HepG2 (cell line): ENCODE data around the gene SNHG17. TPM values are rescaled to one million over a fixed set of nuclear protein-coding genes. Genes with fewer than 3 reads are reported as not detected.

Source experiments
- polyA plus RNA-seq, 8 experiments: library from polyadenylated mRNA; depleted of rRNA in 3 of 8; stranded (reverse) in 7 of 8; unstranded in 1 of 8; fragments of >200 nt; fragmentation: Illumina TruSeq in 4 of 8; extraction: Trizol in 4 of 8; gene quantifications; 2 replicates each; pipeline versions ENCODE4 v1.2.1 to v1.2.3, GENCODE V29; 2011 to 2016; ENCODE audit warnings: low read depth in 4 of 8, missing spikeins in 1 of 8, mixed read lengths in 1 of 8; ENCODE audit not compliant: insufficient read depth in 1 of 8
- small RNA-seq, 3 experiments: library from RNA; depleted of rRNA; stranded (forward); fragments of <200 nt; gene quantifications; one replicate each; pipeline ENCODE3, GENCODE V24; 2012; ENCODE audit warnings: low read depth in 2 of 3, low replicate concordance in 1 of 3; ENCODE audit not compliant: insufficient read length in 3 of 3, insufficient read depth in 2 of 3
- total RNA-seq, 5 experiments: library from RNA; depleted of rRNA; stranded (reverse); fragments of >200 nt; fragmentation: Illumina TruSeq; extraction: Trizol; gene quantifications; 2 replicates each; pipeline ENCODE4 v1.2.3, GENCODE V29; 2016; ENCODE audit warnings: low read depth in 1 of 5

SNHG17 gene
- total and polyA plus RNA-seq, 2 of the 13 experiments (the other 11 are each of a cell fraction or from before 2014, with no cell fraction given), result 26.2 to 41.2 TPM

Small RNA genes lying within 50 kb of the gene (small RNA-seq; reads per million reads assigned to genes)
- 0 reads per million in 3 experiments for gene RF00056
- 0.98 to 14.5 (median 3.7) reads per million in 3 experiments for gene SNORA60
- 13.5 to 19.3 (median 16.3) reads per million in 3 experiments for gene SNORA71A
- gene SNORA71B, result 127 to 881 (median 441) reads per million in 3 experiments
- 0.61 to 1.3 (median 0.97) reads per million in 3 experiments for gene SNORA71C
- 30.2 to 79.3 (median 48.5) reads per million in 3 experiments for gene SNORA71D
- 0 reads per million in 3 experiments for gene SNORA71E

Other genes with a start within 250 kb of the SNHG17 start
- 0.04 and 0.07 TPM in 2 replicates for gene KIAA1755, start 174.6 kb downstream of the SNHG17 start, total RNA-seq (2016; rRNA removed; fragmentation: Illumina TruSeq; extraction: Trizol)
- gene KIAA1755, start 174.6 kb downstream of the SNHG17 start, polyA plus RNA-seq (2011; rRNA removed), result not detected in 2 replicates
- gene BPI, start 131.2 kb downstream of the SNHG17 start, total RNA-seq (2016; rRNA removed; fragmentation: Illumina TruSeq; extraction: Trizol), result not detected in 2 replicates
- gene BPI, start 131.2 kb downstream of the SNHG17 start, polyA plus RNA-seq (2011; rRNA removed), result not detected in 2 replicates
- 0.20 TPM in 1 of 2 replicates, not detected in the other for gene LBP, start 88.8 kb downstream of the SNHG17 start, total RNA-seq (2016; rRNA removed; fragmentation: Illumina TruSeq; extraction: Trizol)
- gene LBP, start 88.8 kb downstream of the SNHG17 start, polyA plus RNA-seq (2011; rRNA removed), result 0.07 and 0.26 TPM in 2 replicates
- 30.6 and 36.5 TPM in 2 replicates for gene RALGAPB, start 37.5 kb upstream of the SNHG17 start, total RNA-seq (2016; rRNA removed; fragmentation: Illumina TruSeq; extraction: Trizol)
- 16.2 and 17.6 TPM in 2 replicates for gene RALGAPB, start 37.5 kb upstream of the SNHG17 start, polyA plus RNA-seq (2011; rRNA removed)
- 0.15 and 0.28 TPM in 2 replicates for gene ADIG, start 145.9 kb upstream of the SNHG17 start, total RNA-seq (2016; rRNA removed; fragmentation: Illumina TruSeq; extraction: Trizol)
- 0.10 TPM in 1 of 2 replicates, not detected in the other for gene ADIG, start 145.9 kb upstream of the SNHG17 start, polyA plus RNA-seq (2011; rRNA removed)
- gene ARHGAP40, start 166.5 kb upstream of the SNHG17 start, total RNA-seq (2016; rRNA removed; fragmentation: Illumina TruSeq; extraction: Trizol), result 0.44 and 0.75 TPM in 2 replicates
- 2.1 and 2.7 TPM in 2 replicates for gene ARHGAP40, start 166.5 kb upstream of the SNHG17 start, polyA plus RNA-seq (2011; rRNA removed)